ENCODE measurements around the gene CATSPERD. TPM values are rescaled to one million over a fixed set of nuclear protein-coding genes. Genes with fewer than 3 reads are reported as not detected.

The CATSPERD gene
- total and polyA plus RNA-seq, 9 of the 15 experiments (the other 6 are each of a cell fraction or from before 2014, with no cell fraction given), result not detected

GRCh38 chr19:5806133-5806489, 85.7 kb downstream of the CATSPERD start:
- H3K4me2 ChIP-seq (ENCODE audit: insufficient read depth, low read length), result no peak overlapping the region
- CTCF ChIA-PET (ENCODE audit: low intra/inter-chr PET ratio), result interaction anchor here (2.8 to 4.2 kb wide), 3 partner anchors 17 to 216 kb away, joined by 20 to 48 read pairs (median 32); no protein-coding TSS in a partner anchor
- POLR2A ChIA-PET, result interaction anchor here (0.6 kb wide), 1 partner anchor 93 kb away, joined by 5 read pairs; no protein-coding TSS in a partner anchor

GRCh38 chr19:5806905-5807304, 86.5 kb downstream of the CATSPERD start:
- intact Hi-C loops (cut with micrococcal nuclease) (loop anchor here (10.0 kb wide), 1 partner anchor 178 kb away; no protein-coding TSS in a partner anchor), in situ Hi-C loops (cut with MboI) (no loop called here)
- no peaks in the 10 kb centered on the region for H3K36me3 ChIP-seq (ENCODE audit: control insufficient read depth, insufficient read depth, low read length)
- no peak for ATAC-seq
- no peak for FAIRE-seq
- H3K27me3 ChIP-seq (ENCODE audit: control insufficient read depth in 2 of 2, insufficient read depth in 2 of 2, low read length in 2 of 2), result no peaks in the 10 kb centered on the region
- no peak overlapping the region for H3K4me2 ChIP-seq (ENCODE audit: insufficient read depth, low read length)
- 79% methylated on average over 5 of the region's 5 CpGs for WGBS (ENCODE audit: insufficient coverage, low coverage, missing lambda C conversion rate)
- DNase-seq (ENCODE audit: extremely low read depth in 1 of 4, low spot score in 3 of 4), result no peak
- no peaks in the 10 kb centered on the region for H3K9me3 ChIP-seq (replicated peaks; ENCODE audit: control insufficient read depth, insufficient read depth, low read depth, low read length)
- no peak overlapping the region for H3K4me3 ChIP-seq
- H3K9ac ChIP-seq (ENCODE audit: insufficient read depth in 1 of 2, low read depth in 2 of 2, low read length in 2 of 2), result peak overlapping the region in 1 of 2 experiments; percentile 72; a peak in 1 of 4 replicates
- no peaks in the 10 kb centered on the region for H4K20me1 ChIP-seq (replicated peaks; ENCODE audit: control insufficient read depth, insufficient read depth, low read length)
- BruUV-seq (replicated peaks), result no TSS peak
- ChIA-PET CTCF (ENCODE audit: low intra/inter-chr PET ratio) (interaction anchor here (0.9 to 4.2 kb wide), 3 partner anchors 86 to 215 kb away, joined by 3 to 48 read pairs (median 32); no protein-coding TSS in a partner anchor), POLR2A (interaction anchor here (1.9 kb wide), 1 partner anchor 21 kb away, joined by 12 read pairs; no protein-coding TSS in a partner anchor)
- peaks cover 15 to 47% of the 10 kb centered on the region in 2 experiments for H3K4me1 ChIP-seq (replicated peaks in 1 of 2; ENCODE audit: control insufficient read depth in 2 of 2, insufficient read depth in 2 of 2, low read length in 2 of 2)
- no peak overlapping the region for H2AFZ ChIP-seq (ENCODE audit: low read depth, low read length)
- no peak overlapping the region for H3K27ac ChIP-seq (ENCODE audit: extremely low read depth, low read depth, low read length)
- no peaks in the 10 kb centered on the region for H3K9me1 ChIP-seq (ENCODE audit: control insufficient read depth, insufficient read depth, low read length)
- no peaks in the 10 kb centered on the region for H3K79me2 ChIP-seq (ENCODE audit: control insufficient read depth, insufficient read depth, low read length)
- TF ChIP-seq POLR3G (IDR thresholded peaks at IDR 0.05; ENCODE audit: extremely low read depth, insufficient read length, insufficient replicate concordance), result no peak
- no peak for TF ChIP-seq SREBF2 (CRISPR knock-in tag; IDR thresholded peaks at IDR 0.05)
- TF ChIP-seq LARP7 (IDR thresholded peaks at IDR 0.05), result no peak
- no peak for TF ChIP-seq ZNF592 (IDR thresholded peaks at IDR 0.05)
- TF ChIP-seq ZNF41 (CRISPR knock-in tag; conservative IDR thresholded peaks at IDR 0.05), result no peak
- TF ChIP-seq NFXL1 (CRISPR knock-in tag; IDR thresholded peaks at IDR 0.05), result no peak

More at GRCh38 chr19:5806133-5806489, 85.7 kb downstream of the CATSPERD start:
- Histone ChIP-seq H3K27me3 (ENCODE audit: control insufficient read depth in 2 of 2, insufficient read depth in 2 of 2, low read length in 2 of 2) (no peaks in the 10 kb centered on the region), H3K36me3 (ENCODE audit: control insufficient read depth, insufficient read depth, low read length) (no peaks in the 10 kb centered on the region), H3K9me1 (ENCODE audit: control insufficient read depth, insufficient read depth, low read length) (no peaks in the 10 kb centered on the region), H4K20me1 (replicated peaks; ENCODE audit: control insufficient read depth, insufficient read depth, low read length) (no peaks in the 10 kb centered on the region), H3K79me2 (ENCODE audit: control insufficient read depth, insufficient read depth, low read length) (no peaks in the 10 kb centered on the region), H3K9me3 (replicated peaks; ENCODE audit: control insufficient read depth, insufficient read depth, low read depth, low read length) (no peaks in the 10 kb centered on the region), H3K27ac (ENCODE audit: extremely low read depth, low read depth, low read length) (no peak overlapping the region), H3K9ac (ENCODE audit: insufficient read depth in 1 of 2, low read depth in 2 of 2, low read length in 2 of 2) (peak overlapping the region; percentile 13 to 72; a peak in 2 of 4 replicates), H3K4me3 (no peak overlapping the region; the same call in 1 of the 2 replicates), H2AFZ (ENCODE audit: low read depth, low read length) (peak overlapping the region; percentile 60; the same call in 1 of the 2 replicates), H3K4me1 (replicated peaks in 1 of 2; ENCODE audit: control insufficient read depth in 2 of 2, insufficient read depth in 2 of 2, low read length in 2 of 2) (peaks cover 20 to 55% of the 10 kb centered on the region in 2 experiments)
- DNase-seq (ENCODE audit: extremely low read depth in 1 of 4, low spot score in 3 of 4) (no peak), ATAC-seq (no peak), FAIRE-seq (no peak)
- 0 out of 4 replicates have a peak, but pooled peaks of 1 of the 2 experiments have one; percentile 1 for TF ChIP-seq RCOR1 (IDR thresholded peaks at IDR 0.05; ENCODE audit: borderline replicate concordance in 1 of 2, low read depth in 2 of 2, low read length in 2 of 2)
- 0 out of 2 replicates have a peak, but pooled peaks have one; percentile 1 for TF ChIP-seq ARID1B (IDR thresholded peaks at IDR 0.05)
- no peak for TF ChIP-seq ZBTB7A (IDR thresholded peaks at IDR 0.05; ENCODE audit: borderline replicate concordance, control insufficient read depth, low read depth, low read length)
- no peak for TF ChIP-seq HIVEP1 (CRISPR knock-in tag; IDR thresholded peaks at IDR 0.05)
- TF ChIP-seq MEF2D (tag; conservative IDR thresholded peaks at IDR 0.05; ENCODE audit: low read depth), result no peak
- intact Hi-C loops (cut with micrococcal nuclease), result loop anchor here (10.0 kb wide), 1 partner anchor 179 kb away; no protein-coding TSS in a partner anchor
- no TSS peak for BruUV-seq (replicated peaks)
- in situ Hi-C loops (cut with MboI), result no loop called here
- 11% methylated on average over 5 of the region's 6 CpGs for WGBS (ENCODE audit: insufficient coverage, low coverage, missing lambda C conversion rate)

Measured in K562 (cell line).